Kidney capillary endothelial cell (primary cell): ENCODE data around the gene ARL11.

Experiments used
- DNase-seq: peaks from one replicate; pipeline ENCODE4 v3.0.0-alpha.2; 2018; ENCODE audit warnings: low spot score

Gene ARL11

GRCh38 chr13:49615836-49616675, 12.3 kb upstream of the ARL11 start:
- peak; percentile 49 for DNase-seq

GRCh38 chr13:49616676-49617065, 11.6 kb upstream of the ARL11 start:
- no peak for DNase-seq

GRCh38 chr13:49620170-49620621, 8.1 kb upstream of the ARL11 start:
- DNase-seq: no peak

- DNase-seq: no peak
Measured at GRCh38 chr13:49622174-49622946, 5.9 kb upstream of the ARL11 start.

- no peak for DNase-seq
Measured at GRCh38 chr13:49624229-49624628, 4.1 kb upstream of the ARL11 start.

- DNase-seq: no peak
Measured at GRCh38 chr13:49625392-49626079, 2.8 kb upstream of the ARL11 start.

GRCh38 chr13:49629196-49629938, 1.1 kb downstream of the ARL11 start:
- peak; percentile 67 for DNase-seq

GRCh38 chr13:49629947-49630346, 1.6 kb downstream of the ARL11 start:
- DNase-seq: peak; percentile 77

- DNase-seq: no peak
Measured at GRCh38 chr13:49630580-49630979, 2.3 kb downstream of the ARL11 start.

- no peak for DNase-seq
Measured at GRCh38 chr13:49632156-49632555, 3.8 kb downstream of the ARL11 start.

- DNase-seq: peak; percentile 48
Measured at GRCh38 chr13:49633710-49634109, 5.4 kb downstream of the ARL11 start.

- no peak for DNase-seq
Measured at GRCh38 chr13:49635599-49636433, 7.5 kb downstream of the ARL11 start.

GRCh38 chr13:49636705-49637104, 8.4 kb downstream of the ARL11 start:
- DNase-seq: no peak

- no peak for DNase-seq
Measured at GRCh38 chr13:49638030-49638743, 9.9 kb downstream of the ARL11 start.

GRCh38 chr13:49638744-49639072, 10.4 kb downstream of the ARL11 start:
- no peak for DNase-seq

- DNase-seq: no peak
Measured at GRCh38 chr13:49641801-49642291, 13.5 kb downstream of the ARL11 start.

- DNase-seq: no peak
Measured at GRCh38 chr13:49643035-49643646, 14.8 kb downstream of the ARL11 start.

- DNase-seq: no peak
Measured at GRCh38 chr13:49645451-49645850, 17.1 kb downstream of the ARL11 start.

- DNase-seq: no peak
Measured at GRCh38 chr13:49646688-49647087, 18.4 kb downstream of the ARL11 start.
